Measurements from ENCODE around the gene RASA4.
"Not testable (repeated sequence)": the region's sequence is repeated elsewhere in the genome, so short reads cannot be mapped to it uniquely, and the experiment has no call there.

The RASA4 gene

GRCh38 chr7:102616507-102617125, at the start of gene RASA4:
RASA4 (minus strand) TSS chr7:102616756; CDS start chr7:102616689, 67 bp downstream.
- DNase-seq (ENCODE audit: low read depth, low spot score) = not testable (repeated sequence)

GRCh38 chr7:102664765-102665164, 48.2 kb upstream of the RASA4 start:
- not testable (repeated sequence) for DNase-seq (ENCODE audit: low read depth, low spot score)

- DNase-seq (ENCODE audit: low read depth, low spot score) = not testable (repeated sequence)
Observed at GRCh38 chr7:102649924-102650323, 33.4 kb upstream of the RASA4 start, which contains the start of gene SPDYE2B. SPDYE2B (plus strand) TSS chr7:102650319; CDS start chr7:102652349, 2,030 bp downstream.

- DNase-seq (ENCODE audit: low read depth, low spot score) = not testable (repeated sequence)
Observed at GRCh38 chr7:102647813-102648212, 31.3 kb upstream of the RASA4 start.

GRCh38 chr7:102643404-102643803, 26.8 kb upstream of the RASA4 start:
- DNase-seq (ENCODE audit: low read depth, low spot score) = not testable (repeated sequence)

- not testable (repeated sequence) for DNase-seq (ENCODE audit: low read depth, low spot score)
Observed at GRCh38 chr7:102642691-102643090, 26.1 kb upstream of the RASA4 start, which contains the start of gene UPK3BL1. UPK3BL1 (minus strand) TSS chr7:102642791; CDS start chr7:102642741, 50 bp downstream.

GRCh38 chr7:102638848-102639247, 22.3 kb upstream of the RASA4 start:
- not testable (repeated sequence) for DNase-seq (ENCODE audit: low read depth, low spot score)

GRCh38 chr7:102636956-102637355, 20.4 kb upstream of the RASA4 start:
- not testable (repeated sequence) for DNase-seq (ENCODE audit: low read depth, low spot score)

GRCh38 chr7:102635354-102635753, 18.8 kb upstream of the RASA4 start:
- not testable (repeated sequence) for DNase-seq (ENCODE audit: low read depth, low spot score)

- DNase-seq (ENCODE audit: low read depth, low spot score) = not testable (repeated sequence)
Observed at GRCh38 chr7:102634299-102634698, 17.7 kb upstream of the RASA4 start.

GRCh38 chr7:102630622-102631021, 14.1 kb upstream of the RASA4 start:
- DNase-seq (ENCODE audit: low read depth, low spot score) = not testable (repeated sequence)

- DNase-seq (ENCODE audit: low read depth, low spot score) = not testable (repeated sequence)
Observed at GRCh38 chr7:102627271-102627904, 10.8 kb upstream of the RASA4 start.

GRCh38 chr7:102618122-102618521, 1.6 kb upstream of the RASA4 start:
- DNase-seq (ENCODE audit: low read depth, low spot score) = not testable (repeated sequence)

GRCh38 chr7:102615930-102616329, 626 bp downstream of the RASA4 start:
- not testable (repeated sequence) for DNase-seq (ENCODE audit: low read depth, low spot score)

- not testable (repeated sequence) for DNase-seq (ENCODE audit: low read depth, low spot score)
Observed at GRCh38 chr7:102614873-102615272, 1.7 kb downstream of the RASA4 start.

- not testable (repeated sequence) for DNase-seq (ENCODE audit: low read depth, low spot score)
Observed at GRCh38 chr7:102614346-102614697, 2.2 kb downstream of the RASA4 start.

GRCh38 chr7:102613575-102614345, 2.8 kb downstream of the RASA4 start:
- DNase-seq (ENCODE audit: low read depth, low spot score) = not testable (repeated sequence)

- DNase-seq (ENCODE audit: low read depth, low spot score) = not testable (repeated sequence)
Observed at GRCh38 chr7:102611675-102612325, 4.8 kb downstream of the RASA4 start.

GRCh38 chr7:102611013-102611674, 5.4 kb downstream of the RASA4 start:
- not testable (repeated sequence) for DNase-seq (ENCODE audit: low read depth, low spot score)

- not testable (repeated sequence) for DNase-seq (ENCODE audit: low read depth, low spot score)
Observed at GRCh38 chr7:102610441-102610840, 6.1 kb downstream of the RASA4 start.

- DNase-seq (ENCODE audit: low read depth, low spot score) = not testable (repeated sequence)
Observed at GRCh38 chr7:102609734-102610133, 6.8 kb downstream of the RASA4 start.
